Keratinocyte (primary cell): ENCODE measurements around the gene DUSP22. TPM values are rescaled to one million over a fixed set of nuclear protein-coding genes. Genes with fewer than 3 reads are reported as not detected.

Source experiments
- DNase-seq: peaks from one replicate; pipeline ENCODE4 v3.0.0-alpha.2; 2011; ENCODE audit warnings: low read depth, missing footprints, low spot score
- FAIRE-seq: peaks from 2 replicates; lab custom pipeline; 2011; peaks lifted over from hg19 to GRCh38; lab: Jason Lieb, UNC
- H2AFZ ChIP-seq: 2 replicates; pipeline ENCODE4 v1.6.0; 2012; ENCODE audit warnings: low read length, control low read depth, inconsistent platforms; ENCODE audit not compliant: control insufficient read depth
- H3K27ac ChIP-seq: 2 replicates; pipeline ENCODE4 v1.5.1; 2011; ENCODE audit warnings: low read length; ENCODE audit not compliant: control insufficient read depth, insufficient read depth
- H3K27me3 ChIP-seq: 3 replicates; pipeline ENCODE4 v1.6.0; 2011; ENCODE audit warnings: low read length; ENCODE audit not compliant: control insufficient read depth, insufficient read depth; ENCODE audit errors: extremely low read depth
- H3K36me3 ChIP-seq, 2 experiments: 2 replicates in 1 of 2; 3 replicates in 1 of 2; pipeline ENCODE4 v1.5.1; 2011; ENCODE audit warnings: low read length in 2 of 2, mild to moderate bottlenecking in 1 of 2; ENCODE audit not compliant: control insufficient read depth in 2 of 2, insufficient read depth in 2 of 2; ENCODE audit errors: extremely low read depth in 1 of 2
- H3K4me1 ChIP-seq: 3 replicates; pipeline ENCODE4 v1.5.1; 2011; ENCODE audit warnings: low read length; ENCODE audit not compliant: control insufficient read depth, insufficient read depth; ENCODE audit errors: extremely low read depth
- H3K4me2 ChIP-seq: 3 replicates; pipeline ENCODE4 v1.6.0; 2011; ENCODE audit warnings: low read depth, low read length; ENCODE audit not compliant: control insufficient read depth, insufficient read depth; ENCODE audit errors: extremely low read depth
- H3K4me3 ChIP-seq, 3 experiments: fragments of 200-600 bp in 1 of 3; sonication (generic) in 1 of 3; 2 replicates in 2 of 3; 3 replicates in 1 of 3; pipeline ENCODE4 v1.5.1; 2011 to 2016; ENCODE audit warnings: low read length in 3 of 3, mild to moderate bottlenecking in 3 of 3, control low read depth in 2 of 3, inconsistent platforms in 1 of 3, low read depth in 1 of 3, mixed read lengths in 1 of 3, mixed run types in 1 of 3, moderate library complexity in 1 of 3; ENCODE audit not compliant: control insufficient read depth in 2 of 3, insufficient read depth in 2 of 3; ENCODE audit errors: extremely low read depth in 1 of 3
- H3K79me2 ChIP-seq: 2 replicates; pipeline ENCODE4 v1.6.0; 2012; ENCODE audit warnings: low read length; ENCODE audit not compliant: control insufficient read depth, insufficient read depth
- H3K9ac ChIP-seq: 3 replicates; pipeline ENCODE4 v1.6.0; 2011; ENCODE audit warnings: low read length; ENCODE audit not compliant: control insufficient read depth, insufficient read depth; ENCODE audit errors: extremely low read depth
- H3K9me1 ChIP-seq: 3 replicates; pipeline ENCODE4 v1.6.0; 2011; ENCODE audit warnings: low read length; ENCODE audit not compliant: control insufficient read depth, insufficient read depth; ENCODE audit errors: extremely low read depth
- H3K9me3 ChIP-seq: 2 replicates; pipeline ENCODE4 v1.5.1; 2012; ENCODE audit warnings: low read depth, low read length; ENCODE audit not compliant: control insufficient read depth
- H4K20me1 ChIP-seq: 3 replicates; pipeline ENCODE4 v1.6.0; 2011; ENCODE audit warnings: low read length; ENCODE audit not compliant: control insufficient read depth, insufficient read depth; ENCODE audit errors: extremely low read depth
- CTCF ChIP-seq, 3 experiments: IDR thresholded peaks in 1 of 3; conservative IDR thresholded peaks in 1 of 3; optimal IDR thresholded peaks in 1 of 3; 2 replicates in 2 of 3; 3 replicates in 1 of 3; pipeline versions ENCODE3 to v1.5.1; 2011; ENCODE audit warnings: low read length in 3 of 3, mild to moderate bottlenecking in 3 of 3, moderate library complexity in 2 of 3, control low read depth in 1 of 3, inconsistent platforms in 1 of 3; ENCODE audit not compliant: insufficient read depth in 2 of 3; ENCODE audit errors: extremely low read depth in 1 of 3
- EZH2 ChIP-seq: IDR thresholded peaks from one replicate; pipeline ENCODE4 v1.6.1; 2012; ENCODE audit warnings: inconsistent platforms, mild to moderate bottlenecking, low read length, moderate library complexity
- dilution Hi-C: fragments of 300-500 bp; cut with MboI; formaldehyde crosslinking; loops from one replicate; pipeline ENCODE4 v1.7.0; 2020; ENCODE audit warnings: low sequenced_read_pairs; ENCODE audit not compliant: extremely low pct_ligation_motif_present
- polyA plus RNA-seq, 5 experiments: library from polyadenylated mRNA; depleted of rRNA in 3 of 5; stranded (reverse) in 3 of 5; stranded (forward) in 1 of 5; unstranded in 1 of 5; fragments of >200 nt; gene quantifications; 1 replicate in 1 of 5; 2 replicates in 3 of 5; 3 replicates in 1 of 5; pipeline versions ENCODE4 v1.2.1 to v1.2.3, GENCODE V29; 2011 to 2012; ENCODE audit warnings: missing spikeins in 2 of 5, low read depth in 1 of 5, low replicate concordance in 1 of 5

DUSP22 gene
- polyA plus RNA-seq, 1 donor (not counting 4 experiments of a cell fraction or from before 2014, with no cell fraction given) = 17.3 TPM

GRCh38 chr6:298233-299103 lies 6.2 kb downstream of the DUSP22 start:
- dilution Hi-C loops = no loop called here
- no peak overlapping the region for H3K27ac ChIP-seq
- no peaks in the 10 kb centered on the region for H3K27me3 ChIP-seq
- DNase-seq (no peak), FAIRE-seq (no peak)
- no peaks in the 10 kb centered on the region for H4K20me1 ChIP-seq
- H3K4me1 ChIP-seq = peaks cover 13% of the 10 kb centered on the region
- H3K9me3 ChIP-seq = peaks cover 11% of the 10 kb centered on the region
- TF ChIP-seq EZH2 = no peak
- no peak for TF ChIP-seq CTCF (optimal IDR thresholded peaks at IDR 0.05 in 1 of 3, IDR thresholded peaks at IDR 0.05 in 1 of 3, conservative IDR thresholded peaks at IDR 0.05 in 1 of 3; ENCODE audit: extremely low read depth in 1 of 3, insufficient read depth in 2 of 3, low read length in 3 of 3)
- peaks cover 0 to 1% of the 10 kb centered on the region in 2 experiments for H3K36me3 ChIP-seq
- no peak overlapping the region for H3K9ac ChIP-seq
- H3K4me2 ChIP-seq = no peak overlapping the region
- peaks cover 45% of the 10 kb centered on the region for H3K79me2 ChIP-seq
- no peaks in the 10 kb centered on the region for H3K9me1 ChIP-seq
- H3K4me3 ChIP-seq = no peak overlapping the region
- H2AFZ ChIP-seq = no peak overlapping the region

GRCh38 chr6:299104-299980 lies 7.1 kb downstream of the DUSP22 start:
- no peaks in the 10 kb centered on the region for H3K9me1 ChIP-seq
- H4K20me1 ChIP-seq = no peaks in the 10 kb centered on the region
- dilution Hi-C loops = no loop called here
- H3K4me2 ChIP-seq = no peak overlapping the region
- H3K79me2 ChIP-seq = peaks cover 38% of the 10 kb centered on the region
- no peak overlapping the region for H3K27ac ChIP-seq
- peaks cover 0 to 1% of the 10 kb centered on the region in 2 experiments for H3K36me3 ChIP-seq
- H3K9ac ChIP-seq = no peak overlapping the region
- no peak overlapping the region for H2AFZ ChIP-seq
- FAIRE-seq (no peak), DNase-seq (no peak)
- peaks cover 13% of the 10 kb centered on the region for H3K4me1 ChIP-seq
- no peak overlapping the region for H3K4me3 ChIP-seq
- no peaks in the 10 kb centered on the region for H3K27me3 ChIP-seq
- H3K9me3 ChIP-seq = peaks cover 11% of the 10 kb centered on the region
- TF ChIP-seq EZH2 (no peak), CTCF (optimal IDR thresholded peaks at IDR 0.05 in 1 of 3, IDR thresholded peaks at IDR 0.05 in 1 of 3, conservative IDR thresholded peaks at IDR 0.05 in 1 of 3; ENCODE audit: extremely low read depth in 1 of 3, insufficient read depth in 2 of 3, low read length in 3 of 3) (no peak)
